GM12801 (cell line): ENCODE measurements around the gene ANKRD62.

Experiments used
- CTCF ChIP-seq: IDR thresholded peaks from one replicate; pipeline ENCODE4 v1.5.1; 2011; ENCODE audit warnings: control low read depth; ENCODE audit not compliant: insufficient read length; ENCODE audit errors: extremely low read depth

The ANKRD62 gene

GRCh38 chr18:12093520-12094257 lies at the start of gene ANKRD62:
Gene ANKRD62 (plus strand): TSS chr18:12093843. CDS start chr18:12094018, 175 bp downstream.
- TF ChIP-seq CTCF, result no peak

- TF ChIP-seq CTCF, result no peak
These were observed 49.1 kb upstream of the ANKRD62 start for GRCh38 chr18:12044591-12044990.

- TF ChIP-seq CTCF, result no peak
These were observed 47.4 kb upstream of the ANKRD62 start for GRCh38 chr18:12046046-12046750.

GRCh38 chr18:12046751-12047335 lies 46.8 kb upstream of the ANKRD62 start:
- no peak for TF ChIP-seq CTCF

- no peak for TF ChIP-seq CTCF
These were observed 45.4 kb upstream of the ANKRD62 start for GRCh38 chr18:12048010-12048826.

GRCh38 chr18:12048827-12049175 lies 44.8 kb upstream of the ANKRD62 start:
- TF ChIP-seq CTCF, result no peak
